Activated B cell treated with CpG ODN at 0.5 μM for 24 hours (primary cell): ENCODE data around the gene NRF1. TPM values are rescaled to one million over a fixed set of nuclear protein-coding genes. Genes with fewer than 3 reads are reported as not detected.

Experiments used
- ATAC-seq: fragments of 200-7000 bp; cut with Tn5 transposase; one replicate; pipeline ENCODE4 v1.10.0; 2021; ENCODE audit warnings: low read depth, mild to moderate bottlenecking, moderate library complexity
- CTCF ChIA-PET: fragments of 350-600 bp; sonication (Branson Sonifier 250); formaldehyde crosslinking; loops from one replicate; lab custom pipeline; 2021; ENCODE audit warnings: antibody characterized with exemption; lab: Charles Lee
- POLR2A ChIA-PET: fragments of 350-600 bp; sonication (Branson Sonifier 250); formaldehyde crosslinking; loops from one replicate; lab custom pipeline; 2021; ENCODE audit warnings: antibody characterized with exemption; lab: Charles Lee
- DNase-seq: peaks from one replicate; pipeline ENCODE4 v3.0.0; 2022
- H3K27ac Mint-ChIP-seq: one replicate; pipeline ENCODE4 v1.8.0; 2020; ENCODE audit warnings: mixed read lengths
- H3K27me3 Mint-ChIP-seq: one replicate; pipeline ENCODE4 v1.8.0; 2021; ENCODE audit warnings: mixed read lengths
- H3K36me3 Mint-ChIP-seq: one replicate; pipeline ENCODE4 v1.8.0; 2021; ENCODE audit warnings: low read depth, mixed read lengths
- H3K4me1 Mint-ChIP-seq: one replicate; pipeline ENCODE4 v1.8.0; 2021; ENCODE audit warnings: mixed read lengths
- H3K4me3 Mint-ChIP-seq: one replicate; pipeline ENCODE4 v1.8.0; 2020; ENCODE audit warnings: mild to moderate bottlenecking, mixed read lengths
- H3K9me3 Mint-ChIP-seq: one replicate; pipeline ENCODE4 v1.8.0; 2020; ENCODE audit warnings: mixed read lengths
- CTCF ChIP-seq: fragments of 200-600 bp; IDR thresholded peaks from one replicate; pipeline ENCODE4 v1.8.0; 2022; ENCODE audit warnings: antibody characterized with exemption, mild to moderate bottlenecking
- intact Hi-C: fragments of 100-400 bp; cut with micrococcal nuclease; formaldehyde crosslinking; loops from one replicate; pipeline ENCODE4 v1.15.1; 2024
- total RNA-seq: library from RNA; stranded (reverse); gene quantifications from 2 replicates; pipeline ENCODE4 v1.2.3, GENCODE V29; 2022

Gene NRF1
- total RNA-seq, 1 donor from 2014 or later, result 27.4 TPM

GRCh38 chr7:129748356-129749109, 137.0 kb downstream of the NRF1 start:
- Mint-ChIP-seq H3K4me1 (no peaks in the 10 kb centered on the region), H3K27me3 (no peaks in the 10 kb centered on the region), H3K36me3 (peaks cover 61% of the 10 kb centered on the region), H3K9me3 (no peaks in the 10 kb centered on the region), H3K4me3 (no peak overlapping the region), H3K27ac (no peak overlapping the region)
- intact Hi-C loops, result no loop called here
- no peak for TF ChIP-seq CTCF
- ChIA-PET POLR2A (no interaction called here), CTCF (no interaction called here)
- ATAC-seq (no peak), DNase-seq (no peak)

GRCh38 chr7:129750091-129750490, 138.6 kb downstream of the NRF1 start:
- Mint-ChIP-seq H3K9me3 (no peaks in the 10 kb centered on the region), H3K36me3 (peaks cover 57% of the 10 kb centered on the region), H3K27me3 (no peaks in the 10 kb centered on the region), H3K4me1 (no peaks in the 10 kb centered on the region), H3K4me3 (no peak overlapping the region), H3K27ac (no peak overlapping the region)
- ATAC-seq (no peak), DNase-seq (no peak)
- intact Hi-C loops, result no loop called here
- ChIA-PET CTCF (no interaction called here), POLR2A (no interaction called here)
- no peak for TF ChIP-seq CTCF

- Mint-ChIP-seq H3K36me3 (peaks cover 59% of the 10 kb centered on the region), H3K4me1 (no peaks in the 10 kb centered on the region), H3K27ac (no peak overlapping the region), H3K9me3 (no peaks in the 10 kb centered on the region), H3K27me3 (no peaks in the 10 kb centered on the region), H3K4me3 (no peak overlapping the region)
- no peak for ATAC-seq
- ChIA-PET CTCF (no interaction called here), POLR2A (no interaction called here)
- intact Hi-C loops, result no loop called here
- DNase-seq, result no peak
- TF ChIP-seq CTCF, result no peak
Measured at GRCh38 chr7:129750501-129750900, 139.0 kb downstream of the NRF1 start.

- ChIA-PET CTCF (no interaction called here), POLR2A (no interaction called here)
- ATAC-seq (no peak), DNase-seq (no peak)
- intact Hi-C loops, result no loop called here
- Mint-ChIP-seq H3K27me3 (no peaks in the 10 kb centered on the region), H3K4me3 (no peak overlapping the region), H3K4me1 (no peaks in the 10 kb centered on the region), H3K27ac (no peak overlapping the region), H3K36me3 (peaks cover 61% of the 10 kb centered on the region), H3K9me3 (no peaks in the 10 kb centered on the region)
- TF ChIP-seq CTCF, result no peak
Measured at GRCh38 chr7:129751916-129752315, 140.4 kb downstream of the NRF1 start.

- no peaks in the 10 kb centered on the region for H3K27me3 Mint-ChIP-seq
- H3K9me3 Mint-ChIP-seq, result no peaks in the 10 kb centered on the region
- DNase-seq (no peak), ATAC-seq (no peak)
- no peak for TF ChIP-seq CTCF
- H3K4me3 Mint-ChIP-seq, result no peak overlapping the region
- no peaks in the 10 kb centered on the region for H3K4me1 Mint-ChIP-seq
- ChIA-PET POLR2A (no interaction called here), CTCF (no interaction called here)
- peaks cover 58% of the 10 kb centered on the region for H3K36me3 Mint-ChIP-seq
- H3K27ac Mint-ChIP-seq, result no peak overlapping the region
- intact Hi-C loops, result no loop called here
Measured at GRCh38 chr7:129752760-129753159, 141.2 kb downstream of the NRF1 start.
